Fibroblast of skin of right biceps (primary cell): ENCODE data around the gene WDR72.

ENCODE experiments used
- DNase-seq: peaks from one replicate; pipeline ENCODE4 v3.0.0-alpha.2; 2013

WDR72 gene

GRCh38 chr15:53527996-53528395 is 231.5 kb downstream of the WDR72 start:
- no peak for DNase-seq

- no peak for DNase-seq
Observed at GRCh38 chr15:53525894-53526293, 233.6 kb downstream of the WDR72 start.

GRCh38 chr15:53522991-53523390 is 236.5 kb downstream of the WDR72 start:
- DNase-seq: no peak

DNA sequence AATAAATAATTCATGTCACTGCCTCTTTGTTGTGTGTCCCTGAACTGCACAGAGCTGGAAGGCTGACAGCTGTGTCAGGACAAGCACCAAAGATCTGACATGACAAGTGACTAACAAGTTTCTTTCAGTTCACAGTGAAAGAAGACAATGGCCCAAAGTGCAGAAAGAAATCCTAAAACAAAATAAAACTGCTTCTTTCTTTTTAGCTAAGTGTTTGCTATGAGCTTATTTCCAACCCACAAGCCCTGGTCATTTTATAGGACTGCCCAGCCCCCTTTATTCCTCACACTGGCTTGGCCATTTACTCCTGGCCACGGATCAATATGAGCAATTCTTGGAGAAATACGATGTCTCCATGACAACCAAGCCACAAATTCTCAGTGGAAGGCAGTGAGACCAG is 238.5 kb downstream of the WDR72 start:
- peak; percentile 2 for DNase-seq

- DNase-seq: no peak
Observed at GRCh38 chr15:53513431-53513830, 246.0 kb downstream of the WDR72 start.

DNA sequence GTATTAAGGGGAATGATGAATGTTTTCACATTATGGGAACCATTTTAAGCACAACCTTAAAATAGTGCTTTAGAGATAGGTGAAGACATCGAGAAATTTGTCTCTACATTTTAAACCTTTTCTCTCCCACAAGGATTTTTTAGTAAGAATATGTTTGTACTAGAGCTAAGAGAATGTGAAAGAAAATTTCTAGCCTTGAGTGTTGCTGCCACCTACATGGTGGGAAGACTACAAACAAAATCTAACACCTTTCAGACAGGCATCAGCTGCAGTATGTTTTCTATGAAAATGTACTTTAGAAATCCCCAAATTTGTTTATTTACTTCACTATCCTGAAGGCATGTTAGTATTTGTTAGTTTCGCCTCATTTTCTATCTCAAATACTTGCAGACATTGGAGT is 247.4 kb downstream of the WDR72 start:
- DNase-seq: no peak

- no peak for DNase-seq
Observed at GRCh38 chr15:53511175-53511574, 248.3 kb downstream of the WDR72 start.

DNA sequence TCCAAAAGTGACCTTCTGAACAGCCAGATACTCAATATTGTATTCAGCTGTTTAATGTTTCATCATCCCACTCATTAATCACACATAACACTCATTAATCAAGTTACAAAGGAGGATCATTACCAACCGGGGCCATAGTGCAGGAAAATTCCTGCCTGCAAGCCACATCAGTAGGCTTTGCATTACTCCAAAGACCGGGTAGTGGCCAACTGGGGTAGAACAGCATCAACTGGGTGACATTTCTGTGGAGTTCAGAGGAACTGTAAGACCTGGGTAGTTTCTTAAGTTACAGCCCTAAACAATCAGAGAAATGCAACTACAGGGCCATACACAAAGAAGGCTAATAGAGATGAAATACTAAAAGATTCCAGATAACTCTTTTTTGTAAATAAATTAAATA is 253.1 kb downstream of the WDR72 start:
- DNase-seq: no peak

DNA sequence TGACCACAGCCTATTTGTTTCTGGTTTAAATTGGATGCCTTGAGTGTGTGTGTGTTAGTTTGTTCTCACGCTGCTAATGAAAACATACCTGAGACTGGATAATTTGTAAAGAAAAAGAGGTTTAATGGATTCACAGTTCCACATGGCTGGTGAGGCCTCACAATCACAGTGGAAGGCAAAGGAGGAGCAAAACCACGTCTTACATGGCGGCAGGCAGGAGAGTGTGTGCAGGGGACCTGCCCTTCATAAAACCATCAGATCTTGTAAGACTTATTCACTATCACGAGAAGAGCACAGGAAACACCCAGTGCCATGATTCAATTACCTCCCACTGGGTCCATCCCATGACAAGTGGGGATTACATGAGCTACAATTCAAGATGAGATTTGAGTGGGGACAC is 260.5 kb downstream of the WDR72 start:
- DNase-seq: no peak

DNA sequence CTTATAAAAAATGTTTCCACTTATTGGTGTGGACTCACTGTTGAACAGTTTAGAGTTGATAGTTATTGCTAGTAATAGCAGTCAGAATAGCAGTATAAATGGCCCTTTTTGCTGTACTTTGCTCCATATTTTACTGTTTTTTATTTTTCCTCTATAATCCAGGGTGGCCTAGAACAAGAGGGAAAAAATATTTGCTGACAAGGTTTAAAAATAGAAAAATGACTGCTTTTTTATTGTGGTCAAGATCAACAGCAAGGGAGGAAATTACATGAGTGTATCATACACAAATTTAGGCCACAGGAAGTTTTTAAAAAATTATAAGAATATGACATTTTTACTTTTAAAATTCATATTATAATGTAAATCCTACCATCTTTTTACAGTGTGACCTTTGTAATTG is 269.1 kb downstream of the WDR72 start:
- DNase-seq: no peak

DNA sequence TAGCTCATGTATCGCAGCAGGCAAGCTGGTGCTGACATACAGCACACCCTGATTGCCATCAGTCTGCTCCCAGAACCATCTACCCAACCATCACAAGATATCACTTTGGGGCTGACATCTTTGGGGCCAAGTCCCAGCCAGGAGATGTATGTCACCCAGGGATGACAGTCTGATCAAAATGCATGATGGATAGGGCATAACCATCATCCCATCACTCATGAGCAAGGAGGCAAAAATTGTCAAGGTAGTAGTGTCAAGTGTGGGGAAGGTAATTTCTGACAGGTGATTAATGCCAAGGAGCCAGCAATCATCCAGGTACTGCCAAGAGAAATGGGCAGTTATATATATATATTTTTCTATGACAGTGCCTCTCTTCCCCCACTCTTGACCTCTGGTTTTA is 277.4 kb downstream of the WDR72 start:
- DNase-seq: no peak

- DNase-seq: no peak
Observed at GRCh38 chr15:53477981-53478766, 281.3 kb downstream of the WDR72 start.

- DNase-seq: no peak
Observed at GRCh38 chr15:53473886-53474285, 285.6 kb downstream of the WDR72 start.

GRCh38 chr15:53473435-53473834 is 286.0 kb downstream of the WDR72 start:
- DNase-seq: no peak

- DNase-seq: no peak
Observed at GRCh38 chr15:53472883-53473282, 286.6 kb downstream of the WDR72 start.

GRCh38 chr15:53472210-53472609 is 287.3 kb downstream of the WDR72 start:
- no peak for DNase-seq

DNA sequence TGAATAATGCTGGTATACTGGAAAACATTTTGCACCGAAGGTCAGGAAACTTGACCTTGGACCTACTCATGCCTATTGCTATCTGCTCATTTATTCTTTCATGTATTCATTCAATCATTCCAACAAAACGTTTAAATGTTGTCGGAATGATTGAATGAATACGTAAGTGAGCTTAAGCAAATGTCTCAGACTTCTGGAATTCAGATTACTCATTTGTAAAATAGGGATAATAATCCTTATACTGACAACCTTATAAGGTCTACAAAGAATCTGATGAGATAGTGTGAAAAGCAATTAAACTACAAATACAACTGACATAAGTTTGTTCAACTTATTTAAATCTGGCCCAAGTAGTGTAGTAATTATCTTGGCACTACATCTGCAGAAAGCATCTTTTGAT is 288.7 kb downstream of the WDR72 start:
- DNase-seq: peak; percentile 30

DNA sequence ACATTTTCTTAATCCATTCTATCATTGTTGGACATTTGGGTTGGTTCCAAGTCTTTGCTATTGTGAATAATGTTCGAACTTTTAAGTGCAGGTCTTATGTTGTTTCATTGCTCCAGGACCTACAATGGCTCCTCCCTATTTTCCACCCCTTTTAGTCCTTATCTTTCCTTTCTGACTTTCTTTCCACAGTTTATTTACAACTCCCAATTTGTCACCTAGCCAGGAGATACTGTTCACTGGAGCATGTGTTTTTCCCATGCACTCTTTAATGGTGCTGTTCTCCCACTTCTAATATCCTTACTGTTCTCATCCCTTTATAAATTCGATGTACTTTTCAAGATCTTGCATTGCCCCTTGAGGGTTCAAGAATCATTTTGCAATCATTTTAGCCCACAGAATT is 290.0 kb downstream of the WDR72 start:
- no peak for DNase-seq
